Renal cortex interstitium (tissue), 15 donors: ENCODE measurements around the gene SCFD2. TPM values are rescaled to one million over a fixed set of nuclear protein-coding genes. Genes with fewer than 3 reads are reported as not detected.
"Not testable (repeated sequence)": the region's sequence is repeated elsewhere in the genome, so short reads cannot be mapped to it uniquely, and the experiment has no call there.

Experiments used
- DNase-seq, 11 donors: peaks; one replicate each; pipeline ENCODE4 v3.0.0-alpha.2; 2013; ENCODE audit warnings: low read depth in 9 of 11, low spot score in 4 of 11; ENCODE audit errors: extremely low read depth in 1 of 11
- long read RNA-seq, 16 experiments: transcript quantifications; one replicate each; lab custom pipeline, GENCODE V29; 2026
- polyA plus RNA-seq, 3 donors: library from polyadenylated mRNA; unstranded; fragments of 120-200 nt; gene quantifications; one replicate each; pipeline ENCODE4 v1.2.1, GENCODE V29; 2013; ENCODE audit not compliant: insufficient read length in 3 of 3

Gene SCFD2
- 10 to 100 TPM; 12.0 to 13.7 (median 13.5) TPM for polyA plus RNA-seq
- long read RNA-seq, donor 1, partial matches to known transcripts: 13 of 13 reads
- long read RNA-seq, donor 1, other reads (novel, unspliced or antisense): 0 of 13 reads
- long read RNA-seq, donor 2, partial matches to known transcripts: 11 of 11 reads
- long read RNA-seq, donor 2, other reads (novel, unspliced or antisense): 0 of 11 reads
- long read RNA-seq, donor 3, partial matches to known transcripts: 19 of 19 reads
- long read RNA-seq, donor 3, other reads (novel, unspliced or antisense): 0 of 19 reads
- long read RNA-seq, donor 4, partial matches to known transcripts: 11 of 11 reads
- long read RNA-seq, donor 4, other reads (novel, unspliced or antisense): 0 of 11 reads
- long read RNA-seq, donor 5: 0 reads
- long read RNA-seq, donor 6, partial matches to known transcripts: 9 of 9 reads
- long read RNA-seq, donor 6, other reads (novel, unspliced or antisense): 0 of 9 reads
- long read RNA-seq, donor 7, partial matches to known transcripts: 16 of 16 reads
- long read RNA-seq, donor 7, other reads (novel, unspliced or antisense): 0 of 16 reads
- long read RNA-seq, donor 8: 0 reads
- long read RNA-seq, donor 9, partial matches to known transcripts: 12 of 12 reads
- long read RNA-seq, donor 9, other reads (novel, unspliced or antisense): 0 of 12 reads
- long read RNA-seq, donor 10, partial matches to known transcripts: 13 of 13 reads
- long read RNA-seq, donor 10, other reads (novel, unspliced or antisense): 0 of 13 reads
- long read RNA-seq, donor 11, partial matches to known transcripts: 17 of 17 reads
- long read RNA-seq, donor 11, other reads (novel, unspliced or antisense): 0 of 17 reads
- long read RNA-seq, donor 12, partial matches to known transcripts: 7 of 7 reads
- long read RNA-seq, donor 12, other reads (novel, unspliced or antisense): 0 of 7 reads
- long read RNA-seq, donor 13: 0 reads
- long read RNA-seq, donor 14, partial matches to known transcripts: 10 of 11 reads
- long read RNA-seq, donor 14, other reads (novel, unspliced or antisense): 0 of 11 reads
- long read RNA-seq, donor 15: 0 reads
- long read RNA-seq, donor 16, partial matches to known transcripts: 40 of 47 reads
- long read RNA-seq, donor 16, other reads (novel, unspliced or antisense): 7 of 47 reads

DNA sequence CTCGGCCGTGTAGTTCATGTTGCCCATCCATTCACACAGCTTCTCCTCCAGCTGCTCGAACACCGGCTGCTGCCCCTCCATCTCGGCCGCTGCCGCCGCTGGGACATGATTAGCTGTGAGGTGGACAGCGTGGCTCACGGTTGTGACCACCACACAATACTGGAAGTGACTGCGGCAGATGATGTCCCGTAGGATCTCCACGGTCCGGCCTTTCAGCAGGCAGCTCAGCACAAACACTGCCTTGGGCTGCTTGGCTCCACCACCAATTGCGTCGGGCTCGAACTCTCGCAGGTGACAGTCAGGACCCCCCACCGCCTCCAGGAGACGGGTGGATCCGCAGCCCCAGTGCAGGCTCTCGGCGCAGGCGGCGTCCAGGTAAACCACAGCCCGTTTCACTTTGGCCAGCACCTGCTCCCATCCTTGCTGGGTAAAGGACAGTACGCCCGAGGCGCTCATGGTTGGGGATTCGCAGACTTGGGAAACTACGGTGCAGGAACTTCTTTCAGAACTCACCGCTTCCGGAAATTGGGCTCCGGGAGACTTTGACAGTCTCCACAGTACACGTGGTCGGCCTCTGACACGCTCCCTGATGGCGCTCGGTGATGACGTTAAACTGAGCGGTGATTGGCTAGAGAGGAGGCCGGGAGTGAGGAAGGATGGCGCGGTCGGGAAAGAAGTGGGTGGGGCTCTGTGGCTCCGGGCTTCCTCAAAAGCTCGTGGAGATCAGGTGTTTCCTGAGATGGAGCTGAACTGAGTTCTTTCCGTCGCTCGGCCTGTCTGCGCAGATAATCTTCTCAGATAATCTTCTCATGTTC, at the start of gene SCFD2:
Gene SCFD2 (minus strand): TSS at position 576 of the 815 bp plus-strand sequence.
- DNase-seq: peak; percentile 91 to 99 (median 97)

DNA sequence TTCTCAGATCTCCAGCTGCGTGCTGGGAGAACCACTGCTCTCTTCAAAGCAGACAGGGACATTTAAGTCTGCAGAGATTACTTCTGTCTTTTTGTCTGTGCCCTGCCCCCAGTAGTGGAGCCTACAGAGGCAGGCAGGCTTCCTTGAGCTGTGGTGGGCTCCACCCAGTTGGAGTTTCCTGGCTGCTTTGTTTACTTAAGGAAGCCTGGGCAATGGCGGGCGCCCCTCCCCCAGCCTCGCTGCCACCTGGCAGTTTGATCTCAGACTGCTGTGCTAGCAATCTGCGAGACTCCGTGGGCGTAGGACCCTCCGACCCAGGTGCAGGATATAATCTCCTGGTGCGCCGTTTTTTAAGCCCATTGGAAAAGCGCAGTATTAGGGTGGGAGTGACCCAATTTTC, 43.6 kb upstream of the SCFD2 start:
- DNase-seq: not testable (repeated sequence)

DNA sequence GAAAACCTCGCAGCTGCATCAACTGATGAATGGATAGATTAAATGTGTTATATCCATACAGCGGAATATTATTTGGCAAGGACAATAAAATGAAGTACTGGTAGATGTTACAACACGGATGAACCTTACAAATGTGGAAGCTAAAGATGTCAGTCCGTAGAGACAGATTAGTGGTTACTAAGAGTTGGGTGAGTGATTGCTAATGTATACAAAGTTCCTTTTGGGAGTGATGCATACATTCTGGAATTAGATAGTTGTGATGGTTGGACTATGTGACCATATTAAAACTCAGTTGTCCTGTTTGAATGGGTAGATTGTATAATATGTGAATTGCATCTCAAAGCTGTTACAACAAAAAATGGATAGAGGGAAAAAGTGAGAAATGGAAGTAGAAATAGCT, 14.4 kb upstream of the SCFD2 start:
- DNase-seq: no peak

DNA sequence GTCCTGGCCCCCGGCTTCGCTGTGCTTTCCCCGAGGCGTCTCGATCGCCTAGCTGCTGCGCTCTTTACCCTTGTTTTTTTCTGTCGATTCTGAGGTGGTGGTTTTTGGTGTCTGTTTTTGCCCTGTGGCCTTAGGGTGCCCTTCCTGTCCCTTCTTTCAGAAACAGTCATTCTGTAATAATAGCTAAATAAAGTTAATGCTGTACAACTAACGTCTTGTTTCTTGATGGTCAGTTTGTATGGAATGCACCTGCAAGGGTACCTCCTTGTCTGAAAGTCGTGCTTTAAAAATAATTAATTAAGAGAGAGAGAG, 12.3 kb upstream of the SCFD2 start:
- DNase-seq: peak in 1 of 11 donors; percentile 17

DNA sequence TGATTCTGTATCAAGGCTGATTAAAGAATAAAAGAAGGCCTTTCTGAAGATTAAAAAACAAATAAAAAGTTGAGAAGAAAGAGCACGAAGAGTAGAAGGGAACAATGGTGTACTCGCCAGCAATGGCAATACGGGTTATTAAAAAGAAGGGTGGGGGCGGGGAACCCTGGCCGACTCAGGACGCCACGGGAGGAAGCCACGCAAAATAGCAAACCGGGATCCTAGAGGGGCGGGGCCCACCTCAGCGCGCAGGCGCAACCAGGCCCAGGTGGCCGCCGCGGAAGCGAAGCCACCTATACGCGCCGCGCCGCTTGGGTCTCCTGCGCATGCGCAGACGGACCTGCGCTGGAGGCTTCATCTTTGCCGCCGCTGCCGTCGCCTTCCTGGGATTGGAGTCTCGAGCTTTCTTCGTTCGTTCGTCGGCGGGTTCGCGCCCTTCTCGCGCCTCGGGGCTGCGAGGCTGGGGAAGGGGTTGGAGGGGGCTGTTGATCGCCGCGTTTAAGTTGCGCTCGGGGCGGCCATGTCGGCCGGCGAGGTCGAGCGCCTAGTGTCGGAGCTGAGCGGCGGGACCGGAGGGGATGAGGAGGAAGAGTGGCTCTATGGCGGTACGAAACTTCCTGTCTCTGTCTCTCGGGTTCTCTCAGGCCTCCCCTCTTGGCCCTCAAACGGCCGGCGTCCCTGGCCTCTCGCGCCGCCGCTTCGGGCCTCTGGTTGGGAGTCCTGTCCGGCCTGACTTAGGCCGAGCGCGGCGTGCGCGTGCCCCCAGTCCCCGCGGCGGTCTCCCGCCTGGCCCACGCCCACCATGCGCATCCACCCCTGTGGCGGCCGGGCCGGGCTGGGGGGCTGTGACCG, 11.7 kb upstream of the SCFD2 start, which contains the start of gene FIP1L1:
Gene FIP1L1 (plus strand): TSS at position 323 of the 852 bp plus-strand sequence. CDS start 198 bp downstream, at position 521.
- peak; percentile 83 to 93 (median 89) for DNase-seq

DNA sequence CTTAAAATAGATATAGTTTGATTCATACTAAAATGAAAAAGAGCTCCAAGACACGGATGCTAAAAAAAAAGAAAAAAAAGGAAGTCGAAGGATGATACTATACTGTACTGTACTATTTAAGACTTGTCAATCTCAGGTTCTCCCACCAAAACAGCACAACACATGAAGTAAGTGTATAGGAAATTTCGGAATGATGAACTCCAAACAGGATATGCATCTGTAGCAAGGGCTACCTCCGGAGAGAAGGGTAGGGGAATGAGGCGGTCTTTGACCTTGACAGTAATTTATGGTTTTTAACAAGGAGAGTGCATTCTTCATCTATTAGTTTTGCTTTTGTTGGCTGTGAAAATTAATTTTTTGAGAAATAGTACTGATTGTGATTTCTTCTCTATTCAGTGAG, 11.0 kb upstream of the SCFD2 start:
- DNase-seq: no peak

DNA sequence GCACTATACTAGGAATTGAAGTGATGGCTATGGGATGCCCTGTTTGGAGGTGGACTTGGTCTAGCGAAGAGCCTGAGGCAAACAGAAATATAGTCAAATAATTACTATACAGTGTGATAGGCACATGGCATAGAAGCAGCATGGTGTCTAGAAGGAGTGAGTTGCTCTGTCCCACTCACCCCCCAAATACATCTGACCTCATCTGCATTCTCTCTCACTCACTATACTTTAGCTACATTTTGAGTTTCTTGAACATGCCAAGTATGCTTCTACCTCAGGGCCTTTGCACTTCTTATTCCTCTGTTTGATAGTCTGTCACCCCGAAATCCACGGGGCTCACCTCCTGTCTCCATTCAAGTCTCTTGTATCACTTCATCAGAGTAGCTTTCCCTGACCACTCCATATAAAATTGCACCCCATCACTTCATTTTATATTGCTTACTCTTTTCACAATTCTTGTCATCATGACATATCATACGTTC, 9.0 kb upstream of the SCFD2 start:
- DNase-seq: no peak

DNA sequence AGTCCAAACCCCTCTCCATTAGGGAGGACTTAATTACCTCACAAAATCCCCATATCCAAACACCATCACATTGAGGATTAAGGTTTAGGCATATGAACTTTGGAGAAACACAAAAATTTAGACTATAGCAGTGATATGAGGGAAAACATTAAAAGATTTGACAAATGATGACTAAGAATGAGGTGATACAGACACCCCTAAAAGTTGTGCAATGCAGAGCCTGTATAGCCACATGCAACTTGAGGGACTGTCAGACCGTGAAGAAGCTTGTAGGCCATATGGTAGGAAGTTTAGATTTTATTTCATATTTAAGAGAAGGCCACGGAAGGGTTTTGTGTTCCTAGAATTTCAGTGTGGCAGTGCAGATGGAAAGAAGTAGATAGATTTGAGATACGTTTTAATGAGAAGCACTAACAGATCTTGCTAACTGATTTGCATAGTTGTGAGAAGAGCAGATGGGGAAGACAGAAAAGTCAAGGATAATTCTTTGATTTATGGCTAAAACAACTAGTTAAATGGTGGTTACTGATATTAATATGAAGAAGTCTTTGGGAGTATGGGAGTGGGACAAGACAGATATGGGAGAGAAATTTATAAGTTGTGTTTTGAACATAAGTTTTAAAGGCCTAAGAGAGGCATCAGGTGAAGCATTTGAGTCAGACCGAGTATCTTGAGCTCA, 6.1 kb upstream of the SCFD2 start:
- no peak for DNase-seq

DNA sequence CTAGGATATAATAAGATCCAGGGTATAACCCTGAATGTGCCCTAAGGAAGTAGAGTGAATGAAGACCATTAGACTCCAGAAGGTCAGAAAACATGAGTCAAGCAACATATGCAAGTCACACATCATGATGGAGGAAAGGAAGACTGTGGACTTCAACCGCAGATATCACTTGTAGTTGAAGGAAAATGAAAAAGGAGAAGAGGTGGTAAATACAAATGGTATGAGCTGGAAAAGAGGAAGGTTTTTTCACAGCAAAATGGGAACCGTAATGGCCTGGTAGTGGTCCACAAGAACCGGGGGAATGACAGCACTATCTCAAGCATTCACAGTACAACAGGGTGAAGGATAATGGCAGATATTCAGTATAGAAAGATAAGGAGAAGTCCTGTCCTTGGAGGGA, 5.2 kb upstream of the SCFD2 start:
- DNase-seq: no peak

DNA sequence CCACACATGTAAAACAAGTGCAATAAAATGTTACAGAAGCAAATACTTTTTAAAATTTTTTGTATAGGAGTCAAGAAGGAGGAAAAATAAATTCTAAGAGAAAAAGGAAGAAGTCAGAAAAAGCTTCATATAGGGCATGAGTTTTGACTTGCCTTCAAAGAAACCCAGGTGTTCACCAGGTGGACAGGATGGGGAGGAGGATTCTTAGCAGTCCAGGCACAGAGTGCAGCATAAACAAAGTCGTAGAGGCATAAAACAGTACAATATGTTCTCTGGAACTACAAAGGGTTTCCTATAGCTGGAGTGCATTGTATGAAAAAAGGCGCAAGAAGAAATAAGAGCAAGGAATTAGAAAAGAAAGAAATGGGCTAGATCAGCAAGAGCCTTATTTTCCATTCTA, 1.9 kb upstream of the SCFD2 start:
- DNase-seq: no peak

DNA sequence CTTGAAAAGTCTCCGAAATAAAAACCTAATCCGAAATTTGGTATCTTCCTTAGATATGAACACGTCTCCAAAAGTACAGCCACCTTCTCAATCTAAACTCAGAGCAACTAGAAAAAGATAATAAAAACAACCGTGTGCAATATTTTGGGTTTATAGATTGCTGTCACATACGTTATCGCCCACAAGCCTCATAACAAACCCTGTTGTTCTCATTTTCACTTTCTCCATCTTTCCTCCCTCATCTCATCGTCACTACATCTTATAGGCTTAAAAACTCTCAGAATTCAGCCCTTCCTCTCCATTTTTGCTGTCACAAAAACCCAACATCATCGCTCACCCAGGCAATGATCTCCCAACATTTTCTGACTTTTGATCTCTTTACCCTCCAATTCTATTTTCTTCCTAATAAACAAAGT, 448 bp upstream of the SCFD2 start:
- no peak for DNase-seq

DNA sequence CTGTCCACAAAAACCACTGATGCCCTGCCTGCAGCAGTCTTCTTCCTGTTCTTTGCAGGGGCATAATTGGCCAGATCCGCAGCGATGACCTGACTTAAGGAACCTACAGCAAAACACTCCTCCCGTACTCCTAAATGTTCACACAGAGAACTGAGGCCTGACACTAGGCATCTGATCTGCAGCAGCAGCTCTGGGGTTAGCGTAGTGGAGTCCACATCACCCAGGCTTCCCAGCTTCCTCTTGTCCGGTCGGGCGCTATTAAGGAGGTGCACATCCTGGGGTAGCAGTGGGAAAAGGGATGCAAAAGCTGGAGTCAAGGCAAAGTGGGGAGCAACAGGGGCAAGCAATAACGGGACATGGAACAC, 758 bp downstream of the SCFD2 start:
- no peak for DNase-seq

DNA sequence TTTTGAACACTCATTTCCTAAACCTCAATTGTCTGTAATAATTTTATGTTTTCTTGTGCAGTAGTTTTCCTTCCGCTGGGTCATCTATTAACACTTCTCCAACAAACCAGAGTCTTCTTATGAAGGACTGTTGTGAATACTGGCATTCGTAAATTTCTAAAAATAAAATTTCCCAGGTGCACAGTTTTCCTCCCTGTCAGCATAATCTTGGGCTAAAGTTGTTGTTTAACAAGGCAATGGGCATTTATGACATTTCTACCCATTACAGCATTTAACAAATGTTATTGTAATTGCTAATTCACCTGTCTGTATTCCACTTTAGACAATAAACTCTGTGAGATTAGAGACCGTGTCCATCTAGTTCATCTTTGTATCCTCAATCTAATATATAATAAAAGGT, 1.2 kb downstream of the SCFD2 start:
- no peak for DNase-seq

DNA sequence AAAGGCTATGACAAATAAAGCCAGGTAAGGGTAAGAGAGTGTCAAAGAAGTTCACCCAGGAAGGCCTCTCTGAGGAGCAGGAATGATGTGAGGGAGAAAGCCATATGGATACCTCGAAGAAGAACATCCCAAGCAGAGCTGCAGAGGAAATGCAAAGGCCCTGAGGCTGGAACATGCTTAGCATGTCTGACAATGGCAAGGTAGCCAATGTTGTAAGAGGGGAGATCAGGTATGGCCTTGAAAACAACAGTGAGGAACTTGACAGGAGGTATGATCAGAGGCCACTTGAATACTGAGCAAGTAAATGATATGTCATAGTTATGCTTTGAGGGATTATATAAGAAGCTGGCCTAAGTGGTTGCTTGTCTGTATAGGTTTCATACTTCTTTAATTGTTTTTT, 3.8 kb downstream of the SCFD2 start:
- DNase-seq: no peak

DNA sequence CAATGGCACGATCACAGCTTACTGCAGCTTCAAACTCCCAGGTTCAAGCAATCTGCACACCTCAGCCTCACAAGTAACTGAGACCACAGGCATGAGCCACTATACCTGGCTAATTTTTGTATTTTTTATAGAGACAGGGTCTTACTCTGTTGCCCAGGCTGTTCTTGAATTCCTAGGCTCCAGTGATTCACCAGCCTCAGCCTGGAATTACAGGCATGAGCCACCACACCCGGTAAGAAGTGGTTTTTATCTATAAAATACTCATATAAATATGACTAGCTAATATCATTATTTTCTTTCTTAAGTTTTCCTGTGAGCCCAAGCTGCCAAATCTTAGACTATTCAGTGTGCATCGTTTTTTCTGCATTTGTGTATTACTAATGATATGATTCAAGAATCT, 4.4 kb downstream of the SCFD2 start:
- no peak for DNase-seq

DNA sequence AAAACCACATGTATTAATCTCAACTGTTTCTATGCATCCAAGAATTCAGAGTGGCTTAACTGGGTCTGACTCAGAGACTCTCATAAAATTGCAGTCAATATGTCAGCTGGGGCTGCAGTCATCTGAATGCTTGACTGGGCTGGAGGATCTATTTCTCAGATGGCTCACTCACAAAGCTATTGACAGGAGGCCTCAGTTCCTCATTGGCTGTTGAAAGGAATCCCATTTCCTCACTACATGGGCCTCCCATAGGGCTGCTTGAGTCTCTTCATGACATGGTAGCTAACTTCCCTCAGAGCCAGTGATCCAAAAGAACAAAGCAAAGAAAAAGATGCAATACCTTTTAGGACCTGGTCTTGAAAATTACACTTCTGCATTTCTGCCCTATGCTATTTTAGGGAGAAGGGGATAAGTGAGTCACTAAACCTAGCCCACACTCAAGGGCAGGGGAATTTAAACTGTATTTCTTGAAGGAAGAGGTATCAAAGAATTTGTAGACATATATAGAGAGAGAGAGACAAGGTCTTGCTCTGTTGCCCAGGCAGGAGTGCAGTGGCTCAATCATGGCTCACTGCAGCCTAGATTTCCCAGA, 9.8 kb downstream of the SCFD2 start:
- DNase-seq: no peak
